GM12878 (cell line): ENCODE measurements around the gene NGB. TPM values are rescaled to one million over a fixed set of nuclear protein-coding genes. Genes with fewer than 3 reads are reported as not detected.

Experiments
- ATAC-seq: fragments of 200-7000 bp; cut with Tn5 transposase; 3 replicates; pipeline ENCODE4 v1.9.1; 2020; ENCODE audit warnings: mild to moderate bottlenecking, moderate library complexity
- BruUV-seq: library from RNA; stranded (reverse); fragments of 400-500 nt; replicated peaks from 2 replicates; lab custom pipeline; 2021; lab: Mats Ljungman, UMichigan
- CTCF ChIA-PET: fragments of 300-600 bp; sonication (Branson Sonifier 250); formaldehyde crosslinking; extraction: SDS; loops from one replicate; lab custom pipeline; 2021; ENCODE audit warnings: inconsistent platforms; lab: Yijun Ruan, JAX
- POLR2A ChIA-PET: fragments of 350-600 bp; formaldehyde crosslinking; extraction: SDS; loops from one replicate; lab custom pipeline; 2021; ENCODE audit warnings: inconsistent platforms; lab: Charles Lee
- RAD21 ChIA-PET: fragments of 300-600 bp; sonication (Branson Sonifier 250); formaldehyde crosslinking; loops from one replicate; lab custom pipeline; 2023; ENCODE audit warnings: antibody characterized with exemption; ENCODE audit not compliant: unreplicated experiment; lab: Charles Lee
- SMC1A ChIA-PET: fragments of 300-600 bp; sonication (Branson Sonifier 250); formaldehyde crosslinking; loops from one replicate; lab custom pipeline; 2023; ENCODE audit not compliant: unreplicated experiment, uncharacterized antibody; lab: Charles Lee
- DNase-seq: peaks from one replicate; pipeline ENCODE4 v3.0.0-alpha.2; 2011; ENCODE audit warnings: low read depth, low spot score
- FAIRE-seq: peaks from 3 replicates; lab custom pipeline; 2011; peaks lifted over from hg19 to GRCh38; lab: Jason Lieb, UNC
- H2AFZ ChIP-seq: 2 replicates; pipeline ENCODE4 v1.6.0; 2011; ENCODE audit warnings: low read depth, low read length, control low read depth; ENCODE audit not compliant: control insufficient read depth
- H3K27ac ChIP-seq: 2 replicates; pipeline ENCODE4 v1.5.1; 2011; ENCODE audit warnings: control low read depth; ENCODE audit not compliant: control insufficient read depth, insufficient read depth
- H3K27me3 ChIP-seq, 2 experiments: replicated peaks in 1 of 2; 2 replicates each; pipeline versions ENCODE4 v1.6.0 to v1.6.1; 2011; ENCODE audit warnings: low read length in 1 of 2; ENCODE audit not compliant: control insufficient read depth in 2 of 2, insufficient read depth in 2 of 2
- H3K36me3 ChIP-seq, 2 experiments: 2 replicates each; pipeline ENCODE4 v1.5.1; 2011; ENCODE audit warnings: low read length in 1 of 2; ENCODE audit not compliant: control insufficient read depth in 2 of 2, insufficient read depth in 2 of 2
- H3K4me1 ChIP-seq: 2 replicates; pipeline ENCODE4 v1.6.1; 2011; ENCODE audit warnings: mild to moderate bottlenecking, low read length, moderate library complexity, mixed read lengths; ENCODE audit not compliant: control insufficient read depth, insufficient read depth
- H3K4me2 ChIP-seq: 2 replicates; pipeline ENCODE4 v1.6.0; 2011; ENCODE audit warnings: control low read depth; ENCODE audit not compliant: control insufficient read depth, insufficient read depth
- H3K4me3 ChIP-seq: fragments of 200-600 bp; sonication (generic); 2 replicates; pipeline ENCODE4 v1.5.1; 2016
- H3K79me2 ChIP-seq: 2 replicates; pipeline ENCODE4 v1.6.0; 2011; ENCODE audit warnings: low read length; ENCODE audit not compliant: control insufficient read depth, insufficient read depth
- H3K9ac ChIP-seq: 2 replicates; pipeline ENCODE4 v1.8.0; 2011; ENCODE audit warnings: low read length, control low read depth, mixed read lengths; ENCODE audit not compliant: control insufficient read depth, insufficient read depth
- H3K9me3 ChIP-seq: replicated peaks from 3 replicates; pipeline ENCODE4 v1.5.1; 2011; ENCODE audit warnings: mild to moderate bottlenecking, low read length; ENCODE audit not compliant: control insufficient read depth, insufficient read depth
- H4K20me1 ChIP-seq: 2 replicates; pipeline ENCODE4 v1.6.0; 2011; ENCODE audit not compliant: control insufficient read depth, insufficient read depth
- CEBPZ ChIP-seq: fragments of 150-350 bp; IDR thresholded peaks from 2 replicates; pipeline ENCODE4 v1.6.1; 2016; ENCODE audit warnings: low read depth, low read length
- CHD4 ChIP-seq: fragments of 200-600 bp; sonication (generic); IDR thresholded peaks from 2 replicates; pipeline ENCODE4 v1.6.1; 2016; ENCODE audit warnings: mild to moderate bottlenecking
- ELK1 ChIP-seq: IDR thresholded peaks from 2 replicates; pipeline ENCODE4 v1.6.1; 2012; ENCODE audit warnings: low read depth, low read length, improper control_type of control experiment
- HDAC6 ChIP-seq: fragments of 200-600 bp; sonication (generic); IDR thresholded peaks from one replicate; pipeline ENCODE4 v1.8.0; 2017; ENCODE audit warnings: antibody characterized with exemption; ENCODE audit not compliant: unreplicated experiment
- KAT2A ChIP-seq: conservative IDR thresholded peaks from 2 replicates; pipeline ENCODE4 v1.6.1; 2011; ENCODE audit warnings: low read depth, low read length; ENCODE audit not compliant: control insufficient read depth
- LARP7 ChIP-seq: fragments of 450-650 bp; IDR thresholded peaks from 2 replicates; pipeline ENCODE4 v1.6.1; 2017; ENCODE audit warnings: mild to moderate bottlenecking
- PML ChIP-seq: IDR thresholded peaks from 2 replicates; pipeline ENCODE4 v1.6.1; 2012; ENCODE audit warnings: low read length, inconsistent platforms
- RAD21 ChIP-seq: IDR thresholded peaks from 2 replicates; pipeline ENCODE4 v1.6.1; 2011; ENCODE audit warnings: mild to moderate bottlenecking, low read depth, low read length, moderate library complexity; ENCODE audit not compliant: insufficient read depth
- RELA ChIP-seq: fragments of 450-650 bp; IDR thresholded peaks from 2 replicates; pipeline ENCODE4 v1.8.0; 2014; ENCODE audit warnings: borderline replicate concordance; ENCODE audit not compliant: partially characterized antibody
- TAF1 ChIP-seq: IDR thresholded peaks from 2 replicates; pipeline ENCODE4 v1.6.1; 2011; ENCODE audit warnings: mild to moderate bottlenecking, low read depth, low read length, borderline replicate concordance
- TARDBP ChIP-seq: IDR thresholded peaks from 2 replicates; pipeline ENCODE4 v1.6.1; 2016; ENCODE audit warnings: borderline replicate concordance
- USF1 ChIP-seq: IDR thresholded peaks from 2 replicates; pipeline ENCODE4 v1.6.1; 2011; ENCODE audit warnings: borderline replicate concordance, low read depth, mild to moderate bottlenecking, moderate library complexity, mixed read lengths, low read length; ENCODE audit not compliant: insufficient read depth; ENCODE audit errors: extremely low read length
- ZNF24 ChIP-seq: fragments of 450-650 bp; IDR thresholded peaks from 2 replicates; pipeline ENCODE4 v1.6.1; 2017; ENCODE audit warnings: antibody characterized with exemption, mild to moderate bottlenecking
- ZNF384 ChIP-seq: IDR thresholded peaks from 2 replicates; pipeline ENCODE4 v1.6.1; 2012; ENCODE audit warnings: low read depth, mild to moderate bottlenecking, low read length, improper control_type of control experiment, borderline replicate concordance
- WGBS: methylation state at CpG from one replicate; pipeline ENCODE4 v1.1.6; 2016; ENCODE audit warnings: low lambda C conversion rate; ENCODE audit not compliant: insufficient replicate concordance, insufficient coverage; ENCODE audit errors: missing lambda C conversion rate; 5-methylcytosine and 5-hydroxymethylcytosine counted together
- in situ Hi-C: fragments of 300-500 bp; cut with MboI; formaldehyde crosslinking; loops from 9 replicates; pipeline ENCODE4 v1.14.3; 2018; ENCODE audit warnings: mixed read lengths
- intact Hi-C: fragments of 100-400 bp; cut with micrococcal nuclease; formaldehyde crosslinking; loops from one replicate; pipeline ENCODE4 v1.14.2; 2022; ENCODE audit not compliant: unreplicated experiment
- polyA plus RNA-seq, 11 experiments: library from polyadenylated mRNA; depleted of rRNA in 4 of 11; unstranded in 6 of 11; stranded (reverse) in 5 of 11; fragments of >200 nt; fragmentation: Nextera tagmentation in 4 of 11; fragmentation: Illumina TruSeq in 1 of 11; extraction: Ambion mirVana in 4 of 11; extraction: Trizol in 1 of 11; gene quantifications; 1 replicate in 1 of 11; 2 replicates in 10 of 11; pipeline versions ENCODE4 v1.2.1 to v1.2.3, GENCODE V29; 2011 to 2016; ENCODE audit warnings: inconsistent platforms in 2 of 11, missing spikeins in 2 of 11, low read depth in 1 of 11
- total RNA-seq, 4 experiments: library from RNA; depleted of rRNA in 3 of 4; stranded (reverse); fragments of >200 nt in 3 of 4; fragmentation: Illumina TruSeq in 1 of 4; extraction: Trizol in 1 of 4; gene quantifications; 2 replicates each; pipeline versions ENCODE4 v1.2.1 to v1.2.3, GENCODE V29; 2013 to 2021

The NGB gene
- total and polyA plus RNA-seq, 10 of the 15 experiments (the other 5 are each of a cell fraction or from before 2014, with no cell fraction given) = 0.19 TPM; not detected in 9

GRCh38 chr14:77225254-77225653, 45.8 kb downstream of the NGB start:
- Histone ChIP-seq H3K36me3 (no peaks in the 10 kb centered on the region), H3K79me2 (no peaks in the 10 kb centered on the region), H2AFZ (no peak overlapping the region), H3K9ac (no peak overlapping the region), H3K4me1 (no peaks in the 10 kb centered on the region), H3K4me3 (no peak overlapping the region), H3K27me3 (no peaks in the 10 kb centered on the region), H4K20me1 (no peaks in the 10 kb centered on the region), H3K9me3 (no peaks in the 10 kb centered on the region), H3K4me2 (no peak overlapping the region), H3K27ac (no peak overlapping the region)
- POLR2A ChIA-PET = no interaction called here
- in situ Hi-C loops = no loop called here
- RAD21 ChIA-PET = no interaction called here
- CTCF ChIA-PET = no interaction called here
- no peak for ATAC-seq
- no TSS peak for BruUV-seq
- WGBS = 40% methylated on average over 11 of the region's 12 CpGs
- no peak for TF ChIP-seq CHD4
- no peak for TF ChIP-seq ELK1
- TF ChIP-seq USF1 = no peak
- TF ChIP-seq PML = no peak
- no peak for DNase-seq
- FAIRE-seq = no peak
- SMC1A ChIA-PET = no interaction called here
- intact Hi-C loops = no loop called here

GRCh38 chr14:77224212-77224611, 46.8 kb downstream of the NGB start:
- H3K36me3 ChIP-seq = no peaks in the 10 kb centered on the region
- no TSS peak for BruUV-seq
- WGBS = 36% methylated on average over 4 of the region's 4 CpGs
- H2AFZ ChIP-seq = no peak overlapping the region
- H3K27me3 ChIP-seq = no peaks in the 10 kb centered on the region
- H3K9me3 ChIP-seq = no peaks in the 10 kb centered on the region
- intact Hi-C loops (no loop called here), in situ Hi-C loops (no loop called here)
- H3K4me2 ChIP-seq = no peak overlapping the region
- no peak overlapping the region for H3K9ac ChIP-seq
- DNase-seq = no peak
- H3K4me1 ChIP-seq = no peaks in the 10 kb centered on the region
- FAIRE-seq = no peak
- no peak overlapping the region for H3K4me3 ChIP-seq
- H3K27ac ChIP-seq = no peak overlapping the region
- no peaks in the 10 kb centered on the region for H4K20me1 ChIP-seq
- SMC1A ChIA-PET = no interaction called here
- RAD21 ChIA-PET = no interaction called here
- POLR2A ChIA-PET = no interaction called here
- no peaks in the 10 kb centered on the region for H3K79me2 ChIP-seq
- ATAC-seq = no peak
- CTCF ChIA-PET = interaction anchor here (0.7 to 1.6 kb wide), 2 partner anchors 11 to 92 kb away, joined by 3 to 7 read pairs; no protein-coding TSS in a partner anchor
- TF ChIP-seq ZNF24 = no peak
- TF ChIP-seq TAF1 = no peak
- TF ChIP-seq CEBPZ = no peak
- no peak for TF ChIP-seq HDAC6
- TF ChIP-seq TARDBP = no peak
- no peak for TF ChIP-seq LARP7
- no peak for TF ChIP-seq RELA
- no peak for TF ChIP-seq KAT2A
- TF ChIP-seq ZNF384 = no peak
- TF ChIP-seq RAD21 = no peak
